NCI-H82 (cell line): ENCODE results near the gene POU2F3.
A peak's percentile ranks its signal among the peaks of the same experiment; 100 is the strongest.
"Not testable (repeated sequence)": the region's sequence is repeated elsewhere in the genome, so short reads cannot be mapped to it uniquely, and the experiment has no call there.

Experiments
- DNase-seq: peaks from one replicate; lab custom pipeline; 2025; lab: John Stamatoyannopoulos, UW

POU2F3 gene

GRCh38 chr11:120253377-120253776, 13.4 kb downstream of the POU2F3 start:
- DNase-seq: not testable (repeated sequence)

GRCh38 chr11:120254788-120255518, 15.0 kb downstream of the POU2F3 start:
- no peak for DNase-seq

- no peak for DNase-seq
These were observed 15.6 kb downstream of the POU2F3 start for GRCh38 chr11:120255519-120255866.

- DNase-seq: peak; percentile 46
These were observed 16.2 kb downstream of the POU2F3 start for GRCh38 chr11:120256178-120256577.

GRCh38 chr11:120256779-120257178, 16.8 kb downstream of the POU2F3 start:
- no peak for DNase-seq

GRCh38 chr11:120257346-120257745, 17.4 kb downstream of the POU2F3 start:
- DNase-seq: no peak

GRCh38 chr11:120258661-120259060, 18.7 kb downstream of the POU2F3 start:
- no peak for DNase-seq

- no peak for DNase-seq
These were observed 19.3 kb downstream of the POU2F3 start for GRCh38 chr11:120259241-120259640.

GRCh38 chr11:120259988-120260565, 20.1 kb downstream of the POU2F3 start:
- no peak for DNase-seq

- no peak for DNase-seq
These were observed 20.7 kb downstream of the POU2F3 start for GRCh38 chr11:120260616-120261015.

GRCh38 chr11:120261321-120261720, 21.4 kb downstream of the POU2F3 start:
- DNase-seq: no peak

GRCh38 chr11:120261931-120262330, 22.0 kb downstream of the POU2F3 start:
- no peak for DNase-seq

- no peak for DNase-seq
These were observed 27.4 kb downstream of the POU2F3 start for GRCh38 chr11:120267319-120267718.

- DNase-seq: no peak
These were observed 28.7 kb downstream of the POU2F3 start for GRCh38 chr11:120268686-120269085.

GRCh38 chr11:120270386-120270785, 30.4 kb downstream of the POU2F3 start:
- DNase-seq: no peak

- no peak for DNase-seq
These were observed 31.7 kb downstream of the POU2F3 start for GRCh38 chr11:120271672-120272071.

- DNase-seq: no peak
These were observed 32.4 kb downstream of the POU2F3 start for GRCh38 chr11:120272303-120272702.

GRCh38 chr11:120273432-120273831, 33.5 kb downstream of the POU2F3 start:
- no peak for DNase-seq

- DNase-seq: not testable (repeated sequence)
These were observed 34.0 kb downstream of the POU2F3 start for GRCh38 chr11:120273956-120274355.

GRCh38 chr11:120279502-120279901, 39.6 kb downstream of the POU2F3 start:
- DNase-seq: no peak

GRCh38 chr11:120280600-120281051, 40.7 kb downstream of the POU2F3 start:
- DNase-seq: no peak

GRCh38 chr11:120281143-120281795, 41.3 kb downstream of the POU2F3 start:
- no peak for DNase-seq

GRCh38 chr11:120283124-120283523, 43.2 kb downstream of the POU2F3 start:
- DNase-seq: no peak
